ENCODE measurements around the gene ARID1B. TPM values are rescaled to one million over a fixed set of nuclear protein-coding genes. Genes with fewer than 3 reads are reported as not detected.

ARID1B gene
- total and polyA plus RNA-seq, 2 of the 4 experiments (the other 2 are of a cell fraction) = 14.5 to 20.1 TPM

DNA sequence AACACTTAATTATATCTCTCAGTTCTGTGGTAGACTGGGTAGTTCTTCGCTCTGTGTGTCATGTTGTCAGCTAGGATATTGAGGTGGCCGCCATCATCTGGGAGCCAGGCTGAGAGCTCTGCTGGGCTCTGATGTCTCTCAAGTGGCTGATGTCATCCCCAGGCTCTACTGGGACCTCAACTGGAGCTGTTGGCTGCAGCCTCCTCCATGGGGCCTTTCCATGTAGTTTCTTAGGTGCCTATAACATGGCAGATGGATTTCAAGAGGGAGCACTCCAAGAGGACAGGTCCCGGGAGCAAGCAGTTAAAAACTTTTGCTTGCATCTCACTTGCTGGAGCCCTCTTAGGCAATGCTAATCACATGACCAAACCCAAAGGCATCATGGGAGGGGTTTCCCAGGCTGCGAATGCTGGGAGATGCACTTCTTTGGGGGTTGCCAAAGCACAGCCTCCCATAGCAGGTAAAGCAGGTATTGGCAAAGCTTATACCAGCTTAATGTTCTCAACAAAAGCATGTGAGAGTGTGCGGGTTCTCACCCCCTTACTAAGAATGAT is 416.3 kb downstream of the ARID1B start:
- no peak for ATAC-seq (ENCODE audit: low read depth)
- intact Hi-C loops (cut with micrococcal nuclease) = no loop called here
- peaks cover 49% of the 10 kb centered on the region for H3K36me3 ChIP-seq (ENCODE audit: control insufficient read depth, insufficient read depth, low read length)
- H3K18ac ChIP-seq (ENCODE audit: low read depth, low read length) = no peak overlapping the region
- no peak overlapping the region for H3K23ac ChIP-seq (ENCODE audit: low read depth, low read length)
- H3K9ac ChIP-seq (ENCODE audit: low read depth, low read length) = no peak overlapping the region
- H3K4me1 ChIP-seq (ENCODE audit: control insufficient read depth, insufficient read depth, low read length) = 0 out of 2 replicates have a peak, but pooled peaks cover 1% of the 10 kb centered on the region
- no peak overlapping the region for H3K4me2 ChIP-seq (ENCODE audit: low read depth, low read length)
- H3K79me1 ChIP-seq (ENCODE audit: low read depth in 1 of 2, low read length in 2 of 2) = peaks cover 3 to 6% of the 10 kb centered on the region in 2 experiments; a peak in 3 of 4 replicates
- no peak overlapping the region for H4K8ac ChIP-seq (ENCODE audit: low read depth in 2 of 2, low read length in 2 of 2)
- POLR2A ChIA-PET (ENCODE audit: unreplicated experiment) = no interaction called here
- H2BK5ac ChIP-seq (ENCODE audit: low read depth, low read length, poor library complexity, severe bottlenecking) = no peak overlapping the region
- H3K9me3 ChIP-seq (ENCODE audit: control insufficient read depth, insufficient read depth, low read length) = no peaks in the 10 kb centered on the region
- no peak for DNase-seq
- H2AK5ac ChIP-seq (ENCODE audit: low read depth, low read length) = no peak overlapping the region
- H3K27me3 ChIP-seq (ENCODE audit: control insufficient read depth, insufficient read depth, low read length) = no peaks in the 10 kb centered on the region
- H3K4ac ChIP-seq (ENCODE audit: low read depth, low read length) = no peak overlapping the region
- TF ChIP-seq SMC3 (IDR thresholded peaks at IDR 0.05; ENCODE audit: low read depth, low read length) (no peak), MAZ (IDR thresholded peaks at IDR 0.05; ENCODE audit: borderline replicate concordance, low read depth, low read length) (no peak)
- CTCF ChIA-PET = no interaction called here
- H3K14ac ChIP-seq (replicated peaks; ENCODE audit: low read depth, low read length) = no peak overlapping the region
- no peaks in the 10 kb centered on the region for H4K20me1 ChIP-seq (ENCODE audit: insufficient read depth, low read length)
- no peak overlapping the region for H2BK120ac ChIP-seq (ENCODE audit: low read depth, low read length)
- no TSS peak for BruUV-seq (replicated peaks)
- no peak overlapping the region for H4K91ac ChIP-seq (ENCODE audit: insufficient read depth, low read depth, low read length)
- in situ Hi-C loops (cut with MboI; ENCODE audit: low sequenced_read_pairs) = loop anchor here (25.0 kb wide), 1 partner anchor 1856 kb away; no protein-coding TSS in a partner anchor
- H2AFZ ChIP-seq (replicated peaks; ENCODE audit: low read length, poor library complexity) = no peak overlapping the region
- H2BK20ac ChIP-seq (ENCODE audit: low read depth, low read length) = no peak overlapping the region
- H2BK15ac ChIP-seq (ENCODE audit: low read depth, low read length) = no peak overlapping the region
- H3K4me3 ChIP-seq (ENCODE audit: insufficient read depth, low read depth, low read length) = no peak overlapping the region
- dilution Hi-C loops (cut with HindIII; ENCODE audit: low sequenced_read_pairs, unreplicated experiment) = no loop called here
- no peak overlapping the region for H3K27ac ChIP-seq (ENCODE audit: insufficient read depth, low read length)
- no peak overlapping the region for H4K5ac ChIP-seq (ENCODE audit: low read depth, low read length)
- WGBS, 2 experiments (ENCODE audit: extremely low coverage in 2 of 2, insufficient read length in 1 of 2) = no CpG with 5 or more reads among the region's 5 CpGs
- peaks cover 12% of the 10 kb centered on the region for H3K9me1 ChIP-seq (ENCODE audit: insufficient read depth, low read length)
- H3K56ac ChIP-seq (ENCODE audit: extremely low read depth, insufficient read depth, low read length) = no peak overlapping the region
- no peak overlapping the region for H2AK9ac ChIP-seq (replicated peaks; ENCODE audit: low read depth, low read length, poor library complexity)

All from IMR-90 (cell line).